Measurements from ENCODE around the gene TNFSF11. TPM values are rescaled to one million over a fixed set of nuclear protein-coding genes. Genes with fewer than 3 reads are reported as not detected.
A peak's percentile ranks its signal among the peaks of the same experiment; 100 is the strongest.

The TNFSF11 gene
- total RNA-seq, 4 donors from 2014 or later, result not detected

GRCh38 chr13:42592915-42593900 is 19.3 kb downstream of the TNFSF11 start:
- H3K36me3 ChIP-seq, result no peaks in the 10 kb centered on the region
- no peaks in the 10 kb centered on the region for H3K9me3 ChIP-seq
- no peak for DNase-seq (ENCODE audit: low spot score in 2 of 2)
- no peak overlapping the region for H3K4me3 ChIP-seq
- peaks cover 0 to 15% (median 0%) of the 10 kb centered on the region in 4 donors for H3K4me1 ChIP-seq
- H3K27ac ChIP-seq, result no peak overlapping the region
- 60% methylated on average over 8 of the region's 8 CpGs for WGBS, 2 donors
- TF ChIP-seq CTCF (IDR thresholded peaks at IDR 0.05), result no peak
- no peak for TF ChIP-seq POLR2A (IDR thresholded peaks at IDR 0.05)
- TF ChIP-seq EP300 (IDR thresholded peaks at IDR 0.05), result no peak
- H3K27me3 ChIP-seq, result no peaks in the 10 kb centered on the region

- Histone ChIP-seq H3K36me3 (no peaks in the 10 kb centered on the region), H3K27me3 (no peaks in the 10 kb centered on the region), H3K4me1 (peaks cover 0 to 15% (median 0%) of the 10 kb centered on the region in 4 donors), H3K27ac (no peak overlapping the region), H3K4me3 (no peak overlapping the region), H3K9me3 (no peaks in the 10 kb centered on the region)
- peak in 1 of 2 donors; percentile 65 for DNase-seq (ENCODE audit: low spot score in 2 of 2)
- TF ChIP-seq EP300 (IDR thresholded peaks at IDR 0.05) (peak in 1 of 2 donors; percentile 40), POLR2A (IDR thresholded peaks at IDR 0.05) (no peak), CTCF (IDR thresholded peaks at IDR 0.05) (peak; percentile 67 to 85 (median 79))
- WGBS, 2 donors, result 10% methylated on average over 7 of the region's 7 CpGs
These were observed 20.7 kb downstream of the TNFSF11 start for GRCh38 chr13:42594481-42595252.

GRCh38 chr13:42595253-42595571 is 21.3 kb downstream of the TNFSF11 start:
- no peak for DNase-seq (ENCODE audit: low spot score in 2 of 2)
- no peaks in the 10 kb centered on the region for H3K36me3 ChIP-seq
- no peaks in the 10 kb centered on the region for H3K9me3 ChIP-seq
- H3K27ac ChIP-seq, result no peak overlapping the region
- H3K27me3 ChIP-seq, result no peaks in the 10 kb centered on the region
- peaks cover 0 to 15% (median 0%) of the 10 kb centered on the region in 4 donors for H3K4me1 ChIP-seq
- no peak for TF ChIP-seq CTCF (IDR thresholded peaks at IDR 0.05)
- TF ChIP-seq POLR2A (IDR thresholded peaks at IDR 0.05), result no peak
- no peak for TF ChIP-seq EP300 (IDR thresholded peaks at IDR 0.05)
- no peak overlapping the region for H3K4me3 ChIP-seq
- 72 to 73% methylated on average over 4 of the region's 4 CpGs for WGBS, 2 donors

- no peaks in the 10 kb centered on the region for H3K36me3 ChIP-seq
- H3K9me3 ChIP-seq, result no peaks in the 10 kb centered on the region
- no peak for TF ChIP-seq POLR2A (IDR thresholded peaks at IDR 0.05)
- TF ChIP-seq EP300 (IDR thresholded peaks at IDR 0.05), result no peak
- TF ChIP-seq CTCF (IDR thresholded peaks at IDR 0.05), result no peak
- H3K27ac ChIP-seq, result no peak overlapping the region
- DNase-seq (ENCODE audit: low spot score in 2 of 2), result no peak
- H3K4me3 ChIP-seq, result no peak overlapping the region
- 77 to 81% methylated on average over 4 of the region's 4 CpGs for WGBS, 2 donors
- no peaks in the 10 kb centered on the region for H3K27me3 ChIP-seq
- peaks cover 0 to 15% (median 0%) of the 10 kb centered on the region in 4 donors for H3K4me1 ChIP-seq
These were observed 23.6 kb downstream of the TNFSF11 start for GRCh38 chr13:42597505-42597904.

- 85 to 100% methylated on average over 1 of the region's 1 CpG for WGBS, 2 donors
- no peak overlapping the region for H3K4me3 ChIP-seq
- no peaks in the 10 kb centered on the region for H3K27me3 ChIP-seq
- no peaks in the 10 kb centered on the region for H3K4me1 ChIP-seq
- H3K9me3 ChIP-seq, result no peaks in the 10 kb centered on the region
- no peak for DNase-seq (ENCODE audit: low spot score in 2 of 2)
- H3K36me3 ChIP-seq, result no peaks in the 10 kb centered on the region
- TF ChIP-seq POLR2A (IDR thresholded peaks at IDR 0.05) (no peak), CTCF (IDR thresholded peaks at IDR 0.05) (no peak), EP300 (IDR thresholded peaks at IDR 0.05) (no peak)
- no peak overlapping the region for H3K27ac ChIP-seq
These were observed 27.0 kb downstream of the TNFSF11 start for GRCh38 chr13:42600943-42601342.
